IPS DF 19.7 (cell line): ENCODE measurements around the gene LRRC46.

Experiments used
- DNase-seq: peaks from one replicate; pipeline ENCODE4 v3.0.0-alpha.2; 2013; ENCODE audit warnings: low read depth, low spot score

Gene LRRC46

GRCh38 chr17:47850692-47851573, 19.5 kb downstream of the LRRC46 start, which contains the start of gene SP6:
SP6 (minus strand) TSS chr17:47851163; CDS start chr17:47848429, 2,734 bp downstream.
- no peak for DNase-seq

- no peak for DNase-seq
Observed at GRCh38 chr17:47851764-47852112, 20.3 kb downstream of the LRRC46 start.

GRCh38 chr17:47852113-47852949, 20.9 kb downstream of the LRRC46 start:
- no peak for DNase-seq

GRCh38 chr17:47853616-47854015, 22.1 kb downstream of the LRRC46 start:
- DNase-seq, result no peak

GRCh38 chr17:47855737-47856136, 24.3 kb downstream of the LRRC46 start:
- no peak for DNase-seq

GRCh38 chr17:47856830-47857229, 25.4 kb downstream of the LRRC46 start:
- DNase-seq, result no peak

GRCh38 chr17:47857551-47858455, 26.3 kb downstream of the LRRC46 start:
- no peak for DNase-seq

GRCh38 chr17:47860386-47860785, 28.9 kb downstream of the LRRC46 start:
- DNase-seq, result no peak

GRCh38 chr17:47862621-47863440, 31.4 kb downstream of the LRRC46 start:
- DNase-seq, result no peak

- DNase-seq, result no peak
Observed at GRCh38 chr17:47864791-47865216, 33.3 kb downstream of the LRRC46 start.

- DNase-seq, result no peak
Observed at GRCh38 chr17:47866941-47867340, 35.5 kb downstream of the LRRC46 start.

- no peak for DNase-seq
Observed at GRCh38 chr17:47867813-47868533, 36.5 kb downstream of the LRRC46 start.

GRCh38 chr17:47869114-47869513, 37.6 kb downstream of the LRRC46 start:
- no peak for DNase-seq

GRCh38 chr17:47870056-47870455, 38.6 kb downstream of the LRRC46 start:
- DNase-seq, result no peak

GRCh38 chr17:47871048-47871447, 39.6 kb downstream of the LRRC46 start:
- DNase-seq, result no peak

GRCh38 chr17:47872019-47872650, 40.7 kb downstream of the LRRC46 start:
- DNase-seq, result no peak

- DNase-seq, result no peak
Observed at GRCh38 chr17:47872651-47873161, 41.2 kb downstream of the LRRC46 start.

GRCh38 chr17:47873200-47874090, 42.0 kb downstream of the LRRC46 start:
- no peak for DNase-seq
